ENCODE results near the gene SLC2A5. TPM values are rescaled to one million over a fixed set of nuclear protein-coding genes. Genes with fewer than 3 reads are reported as not detected.

Gene SLC2A5
- total RNA-seq, 1 donor from 2014 or later, result 12.6 TPM

Other genes with a start within 250 kb of the SLC2A5 start
- 277 and 351 TPM in 2 replicates for gene ENO1, start 190.9 kb downstream of the SLC2A5 start, total RNA-seq
- gene CA6, start 123.8 kb downstream of the SLC2A5 start, total RNA-seq, result not detected in 2 replicates
- not detected in 2 replicates for gene SLC2A7, start 43.2 kb downstream of the SLC2A5 start, total RNA-seq
- gene GPR157, start 59.5 kb upstream of the SLC2A5 start, total RNA-seq, result 2.1 and 2.8 TPM in 2 replicates
- 17.1 and 18.3 TPM in 2 replicates for gene H6PD, start 165.1 kb upstream of the SLC2A5 start, total RNA-seq
- 16.8 and 36.1 TPM in 2 replicates for gene SPSB1, start 223.3 kb upstream of the SLC2A5 start, total RNA-seq

Measured in myocyte (in vitro differentiated cells).